IPS-18c (cell line): ENCODE measurements around the gene CDK14.

Experiments used
- H3K4me3 ChIP-seq: 2 replicates; pipeline ENCODE4 v1.7.0; 2013; ENCODE audit warnings: low read depth, mild to moderate bottlenecking, low read length, moderate library complexity; ENCODE audit not compliant: insufficient read depth
- H3K9me3 ChIP-seq: one replicate; pipeline ENCODE4 v1.6.1; 2013; ENCODE audit warnings: mild to moderate bottlenecking, low read length, moderate library complexity; ENCODE audit not compliant: control insufficient read depth, insufficient read depth

CDK14 gene

DNA sequence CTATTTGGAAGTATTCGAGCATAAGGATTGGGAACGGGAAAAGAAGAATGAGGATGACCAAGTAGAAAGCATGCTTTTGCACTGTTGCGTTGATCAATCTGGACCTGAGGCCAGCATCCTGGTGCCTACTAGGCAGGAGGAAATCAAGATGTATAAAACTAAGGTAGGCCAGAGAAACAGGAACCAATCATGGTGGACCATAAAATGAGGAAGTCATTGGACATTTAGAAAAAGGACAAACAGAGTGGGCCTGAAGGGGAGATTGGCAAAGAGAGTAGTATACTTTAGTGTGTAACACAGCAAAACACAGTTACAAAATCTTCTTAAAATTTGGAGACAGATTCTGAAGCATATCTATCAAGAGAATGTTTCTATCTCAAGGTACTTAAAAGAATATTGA, 497.1 kb downstream of the CDK14 start:
- no peaks in the 10 kb centered on the region for H3K9me3 ChIP-seq
- H3K4me3 ChIP-seq: no peak overlapping the region

DNA sequence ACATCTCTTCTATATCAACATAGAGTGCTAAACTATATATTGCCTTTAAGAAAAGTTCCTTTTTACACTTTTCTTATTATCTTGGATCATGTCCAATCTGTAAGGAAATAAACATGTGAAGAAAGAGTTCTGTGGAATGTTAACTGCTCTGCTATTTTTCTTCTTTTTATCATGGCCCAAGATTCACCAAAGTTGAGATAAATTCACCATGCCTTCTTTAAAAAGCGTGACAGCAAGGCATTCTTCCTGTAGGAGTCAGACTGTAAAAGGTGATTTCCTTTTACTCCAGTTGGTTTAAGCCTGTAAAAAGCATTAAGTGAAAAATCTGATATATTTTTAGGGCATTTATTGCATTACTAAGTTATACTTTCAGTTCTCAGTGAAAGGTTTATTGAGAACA, 502.4 kb downstream of the CDK14 start:
- Histone ChIP-seq H3K9me3 (no peaks in the 10 kb centered on the region), H3K4me3 (no peak overlapping the region)

DNA sequence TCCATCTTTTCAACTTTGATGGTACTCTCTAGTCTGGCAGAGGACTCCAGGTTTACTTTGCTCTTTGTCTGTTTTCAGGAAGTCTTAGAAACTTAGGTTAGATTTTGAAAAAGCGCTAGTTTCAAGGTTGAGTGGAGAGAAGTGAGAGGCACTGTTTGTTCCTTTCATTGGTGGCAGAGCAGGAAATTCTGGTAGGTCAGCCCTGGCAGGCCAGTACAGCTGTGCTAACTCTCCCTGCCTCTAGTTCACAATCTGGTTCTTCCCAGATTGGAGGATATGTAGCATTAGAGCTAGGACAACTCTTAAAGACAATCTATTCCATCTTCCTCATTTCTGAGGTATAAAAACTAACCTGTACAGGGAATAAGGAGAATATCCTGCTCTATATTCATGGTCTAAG, 507.2 kb downstream of the CDK14 start:
- Histone ChIP-seq H3K9me3 (no peaks in the 10 kb centered on the region), H3K4me3 (no peak overlapping the region)

DNA sequence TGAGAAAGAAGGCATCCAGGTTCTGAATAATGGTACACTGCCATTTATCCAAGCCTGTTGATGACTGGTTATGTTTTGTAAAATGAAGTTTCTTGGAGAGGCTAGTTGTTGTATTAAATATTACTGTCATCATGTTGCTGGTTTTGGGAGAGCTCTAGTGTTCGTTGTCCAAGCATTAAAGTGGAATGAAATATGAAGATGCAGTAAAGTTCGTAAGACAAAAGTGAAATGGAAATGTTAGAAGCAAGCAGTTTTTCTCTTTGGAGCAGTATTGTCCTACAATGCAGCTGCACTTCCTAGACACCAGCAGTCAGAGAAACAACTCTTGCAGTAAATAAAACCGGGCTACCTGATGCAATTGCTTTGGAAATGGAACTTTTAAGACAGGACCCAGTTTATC, 511.3 kb downstream of the CDK14 start:
- Histone ChIP-seq H3K9me3 (no peaks in the 10 kb centered on the region), H3K4me3 (no peak overlapping the region)

DNA sequence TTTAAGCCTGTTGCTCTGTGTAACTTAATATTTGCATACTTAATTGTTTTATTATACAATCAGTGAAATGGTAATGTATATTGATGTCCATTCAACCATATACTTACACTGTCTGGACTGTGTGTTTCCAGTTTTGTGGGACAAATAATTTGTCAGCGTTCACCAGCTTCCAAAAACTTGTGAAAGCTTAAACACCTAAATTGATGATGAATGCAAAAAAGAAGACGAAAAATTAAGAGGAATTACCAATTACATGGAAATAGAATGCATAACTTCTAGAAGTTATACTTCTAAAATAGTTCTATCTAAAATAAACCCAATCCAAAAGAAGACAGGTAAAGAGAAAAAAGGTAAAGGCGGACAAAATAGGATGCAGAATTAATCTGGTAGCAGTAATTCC, 513.1 kb downstream of the CDK14 start:
- no peaks in the 10 kb centered on the region for H3K9me3 ChIP-seq

DNA sequence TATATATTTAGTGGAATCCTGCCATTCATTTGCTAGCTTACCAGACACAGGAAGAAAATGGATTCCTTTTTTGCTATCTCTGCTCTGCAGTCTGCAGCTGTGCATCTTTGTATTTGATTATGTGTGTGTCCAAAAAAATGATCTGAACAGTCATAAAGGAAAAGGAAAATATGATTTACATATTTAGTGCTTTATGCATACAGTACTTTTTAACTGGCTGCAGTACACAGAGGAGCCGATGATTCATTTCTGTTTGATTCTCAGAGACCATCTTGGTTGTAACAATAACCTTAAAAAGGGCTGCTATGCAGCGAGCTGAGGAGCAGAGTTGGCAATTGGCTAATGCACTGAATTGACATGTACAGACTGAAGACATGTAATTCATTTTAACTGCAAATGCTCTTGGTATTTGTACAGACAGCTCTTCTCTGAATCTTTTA, 516.8 kb downstream of the CDK14 start:
- Histone ChIP-seq H3K4me3 (no peak overlapping the region), H3K9me3 (no peaks in the 10 kb centered on the region)

More for the DNA sequence above, 513.1 kb downstream of the CDK14 start:
- H3K4me3 ChIP-seq: no peak overlapping the region

DNA sequence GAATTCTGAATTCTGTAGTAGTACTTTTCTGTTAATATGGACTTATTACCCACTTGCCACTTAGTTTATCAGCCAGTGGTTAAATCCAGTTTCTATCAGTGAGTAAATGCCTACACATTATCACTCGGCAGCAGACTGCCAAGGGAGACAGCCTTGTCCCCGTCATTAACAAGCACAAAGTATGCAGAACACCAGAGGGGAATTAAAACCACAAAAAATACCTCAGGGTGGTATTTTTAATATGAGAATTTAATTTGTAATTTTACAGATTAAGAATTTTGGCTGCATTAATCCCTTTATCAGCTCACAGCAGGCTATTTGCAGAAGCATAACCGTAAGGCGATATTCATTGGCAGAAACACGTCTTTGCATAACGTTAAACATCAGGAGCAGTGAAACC, 518.1 kb downstream of the CDK14 start:
- Histone ChIP-seq H3K4me3 (no peak overlapping the region), H3K9me3 (no peaks in the 10 kb centered on the region)

DNA sequence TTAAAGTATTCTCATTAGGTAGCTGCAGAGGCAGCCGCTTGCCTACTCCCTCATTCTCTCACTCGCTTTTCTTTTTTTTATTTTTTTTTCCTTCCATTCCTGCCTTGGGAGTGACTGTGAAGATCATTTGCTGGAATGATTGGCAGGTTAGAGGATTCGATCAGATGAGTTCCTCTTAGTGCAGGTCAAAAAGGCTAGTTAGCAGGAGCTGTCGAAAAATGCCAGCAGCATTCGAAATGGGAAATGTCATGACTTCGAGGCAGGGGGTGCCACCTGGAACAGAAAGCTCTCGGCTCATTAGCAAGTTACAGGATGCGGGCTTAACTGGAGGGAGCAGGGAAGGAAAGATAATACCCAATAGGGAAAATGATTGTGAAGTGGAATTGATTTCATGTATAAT, 530.6 kb downstream of the CDK14 start:
- Histone ChIP-seq H3K4me3 (no peak overlapping the region), H3K9me3 (no peaks in the 10 kb centered on the region)

DNA sequence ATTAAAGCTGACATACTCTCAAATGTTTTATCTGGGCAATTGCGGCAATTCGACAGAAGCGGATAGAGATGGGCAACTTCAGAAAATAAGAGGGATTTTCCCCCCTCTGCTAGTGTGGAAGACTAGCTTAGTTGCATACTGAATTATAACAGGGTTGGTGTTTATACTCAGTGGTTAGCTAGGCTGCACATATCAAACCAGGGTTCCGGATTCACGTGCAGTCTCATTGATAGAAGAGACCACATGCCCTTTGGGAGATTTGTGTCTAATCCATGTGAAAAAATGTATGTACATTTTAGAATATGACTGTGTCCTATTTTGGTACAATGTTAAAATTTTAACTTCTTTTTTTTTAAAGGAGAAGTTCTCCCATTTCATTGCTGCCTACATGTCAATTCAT, 531.2 kb downstream of the CDK14 start:
- Histone ChIP-seq H3K9me3 (no peaks in the 10 kb centered on the region), H3K4me3 (no peak overlapping the region)

DNA sequence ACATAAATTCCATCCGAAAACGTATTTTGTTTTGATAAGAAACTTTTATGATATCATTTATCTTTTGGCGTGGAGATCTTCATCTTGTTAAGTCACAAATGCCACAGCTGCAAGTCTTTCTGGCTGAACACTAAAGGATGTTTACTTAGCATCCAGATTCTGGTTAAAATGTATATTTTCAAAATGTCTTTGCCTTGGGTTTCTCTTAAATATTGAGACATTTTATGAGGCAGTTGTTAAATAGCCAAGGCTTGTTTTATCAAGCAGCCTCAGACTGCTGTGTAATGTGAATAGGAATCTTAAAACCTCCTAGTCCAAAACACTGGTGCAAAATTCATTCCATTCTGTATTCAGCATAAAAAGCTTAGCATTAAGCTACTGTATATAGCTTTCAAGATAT, 531.8 kb downstream of the CDK14 start:
- no peaks in the 10 kb centered on the region for H3K9me3 ChIP-seq
- H3K4me3 ChIP-seq: no peak overlapping the region

DNA sequence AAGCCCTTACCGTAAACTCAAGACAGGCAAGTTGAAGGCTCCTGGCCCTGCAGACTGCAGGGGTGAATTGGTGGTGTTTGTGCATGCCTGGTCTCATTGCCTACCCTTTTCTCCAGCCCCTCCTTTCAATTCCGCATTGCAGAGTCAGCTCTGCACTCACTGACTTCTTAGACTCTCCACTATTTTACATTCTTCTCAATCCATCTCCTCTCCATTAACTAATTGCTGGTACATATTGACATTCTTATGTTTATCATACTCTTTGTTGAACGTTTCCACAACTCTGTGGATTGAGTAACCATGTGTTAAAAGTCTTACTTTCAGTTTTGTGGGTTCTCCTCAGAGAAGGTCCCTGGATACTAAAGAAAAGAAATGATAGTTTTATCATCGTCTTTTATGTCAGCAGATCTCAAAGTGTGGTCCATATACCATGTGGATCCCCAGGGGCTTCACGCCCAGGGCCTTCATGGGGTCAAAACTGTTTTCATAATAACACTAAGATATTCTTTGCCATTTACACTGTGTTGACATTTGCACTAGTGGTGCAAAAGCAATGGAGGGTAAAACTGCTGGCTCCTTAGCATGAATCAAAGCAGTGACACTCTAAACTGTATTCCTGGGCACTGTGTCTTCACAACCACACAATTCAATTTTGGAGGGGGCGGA, 532.7 kb downstream of the CDK14 start:
- Histone ChIP-seq H3K9me3 (no peaks in the 10 kb centered on the region), H3K4me3 (no peak overlapping the region)

DNA sequence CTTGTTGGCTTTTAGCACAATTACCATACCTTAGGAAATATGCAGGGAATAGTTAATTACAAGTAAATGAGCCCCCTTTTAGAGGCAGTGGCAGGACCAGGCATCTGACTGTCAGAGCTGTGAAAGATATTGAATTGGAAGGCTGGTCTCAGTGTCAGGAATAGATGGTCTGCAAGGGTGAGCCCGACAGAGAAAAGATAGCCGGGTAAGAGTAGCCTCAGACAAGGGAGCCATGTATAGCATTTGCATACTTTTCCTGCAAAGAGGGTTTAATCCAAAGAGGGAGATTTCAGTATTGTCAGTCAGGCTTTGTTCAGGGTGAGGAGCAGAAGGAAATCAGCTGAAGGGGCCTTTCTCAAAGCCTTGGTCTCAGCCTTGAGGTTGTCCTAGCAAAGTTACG, 539.2 kb downstream of the CDK14 start:
- Histone ChIP-seq H3K9me3 (no peaks in the 10 kb centered on the region), H3K4me3 (no peak overlapping the region)

DNA sequence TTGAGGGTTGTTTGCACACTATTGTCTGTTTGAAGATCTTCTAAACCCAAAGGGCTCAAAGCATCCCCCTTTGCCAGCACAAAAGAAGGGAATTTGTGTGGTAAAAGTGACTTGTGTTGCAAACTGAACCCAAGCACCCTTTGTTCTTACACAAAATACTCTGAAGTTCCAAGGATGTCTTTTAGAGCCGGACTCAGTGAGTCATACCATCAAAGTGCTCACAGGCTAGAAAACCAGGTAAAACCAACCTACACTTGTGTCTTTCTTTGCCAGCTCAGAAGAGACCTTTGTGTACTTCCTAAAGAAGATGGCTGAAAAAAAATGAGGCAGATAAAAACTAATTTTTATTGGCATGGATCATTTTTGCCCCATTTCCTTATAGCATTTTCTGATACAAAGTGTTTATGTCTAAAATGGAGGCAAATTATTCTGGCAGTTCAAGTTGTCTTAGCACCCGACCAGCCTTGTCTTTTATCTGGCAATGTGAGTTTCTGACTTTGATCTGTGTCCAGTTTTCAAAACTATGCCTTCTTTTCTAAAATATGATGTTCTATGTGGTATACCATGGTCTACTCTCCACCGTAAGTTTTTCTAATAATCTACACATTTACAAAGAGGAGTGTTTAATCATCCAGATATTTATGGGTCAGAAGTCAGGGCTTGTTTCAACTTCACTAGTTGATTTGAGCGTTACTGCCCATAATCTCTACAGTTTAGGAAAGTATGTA, 539.7 kb downstream of the CDK14 start:
- Histone ChIP-seq H3K4me3 (no peak overlapping the region; the same call in 1 of the 2 replicates), H3K9me3 (no peaks in the 10 kb centered on the region)

DNA sequence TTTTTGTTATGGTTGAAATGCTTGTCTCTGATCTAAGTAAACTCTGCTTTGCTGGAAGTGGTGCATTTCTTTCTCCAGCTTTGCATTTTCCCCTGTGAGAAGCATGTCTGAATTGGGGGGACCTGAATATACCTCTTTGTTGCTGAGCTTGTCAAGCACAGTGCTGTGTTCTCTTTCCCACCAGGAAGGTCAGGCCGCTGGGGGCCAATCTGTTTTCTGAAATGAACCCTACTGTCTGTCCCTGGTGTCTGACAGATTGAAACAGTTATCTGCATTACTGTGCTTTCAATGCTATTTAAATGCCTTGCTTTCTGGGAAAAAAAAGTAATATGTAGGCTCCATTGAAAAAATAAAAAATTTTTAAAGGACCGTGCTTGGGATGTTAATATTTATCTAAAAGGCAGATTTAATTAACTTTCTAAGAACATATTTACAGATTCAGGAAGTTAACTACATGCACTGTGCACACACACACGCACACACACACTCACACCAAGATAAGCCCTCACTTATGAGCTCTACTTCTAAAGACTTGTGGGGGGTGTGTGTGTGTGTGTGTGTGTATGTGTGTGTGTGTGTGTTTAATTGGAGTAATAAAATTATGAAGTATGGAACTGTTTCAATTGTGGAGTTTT, 541.1 kb downstream of the CDK14 start:
- H3K9me3 ChIP-seq: no peaks in the 10 kb centered on the region
- H3K4me3 ChIP-seq: no peak overlapping the region

DNA sequence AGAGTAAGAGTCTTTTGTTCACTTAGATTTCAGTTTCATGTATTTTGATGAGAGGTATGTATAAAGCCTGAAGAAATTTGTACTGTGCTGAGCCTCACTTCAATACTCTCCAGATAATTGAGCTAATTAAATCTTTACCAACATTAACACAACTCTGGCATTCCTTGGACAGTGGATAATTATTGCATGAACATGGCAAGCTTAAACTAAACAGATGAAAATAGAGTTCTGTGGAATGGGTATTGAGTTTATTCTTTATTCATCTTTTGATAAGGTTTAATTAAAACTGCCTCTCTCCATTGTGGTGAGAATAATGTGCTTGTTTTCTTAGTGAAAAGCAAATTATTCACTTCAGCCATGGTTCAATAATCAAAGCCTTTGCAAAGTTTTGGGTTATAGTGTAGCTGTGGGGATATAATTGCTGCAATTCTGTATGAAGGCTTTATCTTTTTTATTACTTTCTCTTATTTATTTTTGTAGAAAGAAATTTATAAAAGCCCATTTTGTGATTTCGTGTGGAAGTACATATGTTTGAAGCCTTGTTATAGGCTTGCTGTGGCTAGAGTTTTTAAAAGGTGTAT, 541.8 kb downstream of the CDK14 start:
- no peak overlapping the region for H3K4me3 ChIP-seq
- no peaks in the 10 kb centered on the region for H3K9me3 ChIP-seq

DNA sequence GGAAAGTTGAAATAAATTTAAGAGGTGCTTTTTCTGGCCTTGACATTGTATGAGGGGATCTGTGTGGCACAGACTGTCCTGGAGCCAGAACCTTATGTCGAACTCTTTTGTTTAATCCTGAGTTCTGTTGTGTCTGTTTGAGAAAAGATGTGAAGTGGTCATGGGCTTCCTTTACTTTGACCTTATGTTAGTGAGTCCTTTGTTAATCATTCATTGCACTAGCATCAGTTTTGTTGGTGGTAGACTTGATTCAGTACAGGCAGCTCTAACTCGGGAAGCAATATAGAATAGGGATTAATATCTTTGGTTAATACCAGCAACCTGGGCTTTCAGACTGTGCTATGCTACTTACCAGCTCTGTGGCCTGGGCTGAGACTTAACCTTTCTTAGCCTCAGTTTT, 544.2 kb downstream of the CDK14 start:
- Histone ChIP-seq H3K4me3 (no peak overlapping the region), H3K9me3 (no peaks in the 10 kb centered on the region)

DNA sequence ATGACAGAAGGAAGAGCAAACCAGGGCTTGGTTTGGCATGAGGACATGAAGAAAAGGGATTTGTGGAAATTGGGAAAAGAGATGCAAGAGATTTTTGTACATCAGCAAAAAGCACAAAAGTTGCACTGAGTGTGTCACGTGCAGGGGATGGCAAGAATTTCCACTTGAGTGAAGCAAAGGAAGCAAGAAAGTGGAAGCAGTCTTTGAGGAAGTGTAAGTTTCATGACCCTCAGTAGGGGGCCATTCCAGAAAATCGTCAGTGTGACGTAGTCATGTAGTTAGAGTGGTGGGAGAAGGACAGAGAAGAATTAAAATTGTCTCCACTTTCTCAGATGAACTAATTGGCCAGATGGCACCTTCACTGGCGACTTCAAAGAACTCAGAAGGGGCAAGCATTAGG, 544.9 kb downstream of the CDK14 start:
- no peak overlapping the region for H3K4me3 ChIP-seq

DNA sequence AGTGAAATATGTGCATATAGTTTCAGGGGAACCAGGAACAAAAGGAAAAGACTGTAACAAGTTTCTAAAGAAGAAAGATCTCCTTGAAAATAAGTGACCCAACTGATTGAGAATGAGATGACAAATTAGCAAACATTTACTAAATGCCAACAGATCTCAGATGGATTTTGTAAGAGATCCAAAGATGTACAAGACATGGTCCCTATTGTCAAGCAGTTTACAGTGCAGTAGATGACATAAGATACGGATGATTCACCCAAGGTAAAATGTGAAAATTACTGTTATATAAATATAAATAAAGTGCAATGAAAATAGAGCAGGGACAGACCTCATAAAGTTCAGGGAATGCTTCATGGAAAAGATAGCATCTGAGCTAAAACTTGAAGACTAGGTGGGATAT, 546.6 kb downstream of the CDK14 start:
- no peak overlapping the region for H3K4me3 ChIP-seq
- H3K9me3 ChIP-seq: no peaks in the 10 kb centered on the region

More for the DNA sequence above, 544.9 kb downstream of the CDK14 start:
- no peaks in the 10 kb centered on the region for H3K9me3 ChIP-seq
